ENCODE results near the gene ANKRD30A. TPM values are rescaled to one million over a fixed set of nuclear protein-coding genes. Genes with fewer than 3 reads are reported as not detected.

The ANKRD30A gene
- total and polyA plus RNA-seq, 2 experiments from 2014 or later, result not detected

- peaks cover 34% of the 10 kb centered on the region for H3K36me3 Mint-ChIP-seq (ENCODE audit: low read depth)
- TF ChIP-seq CTCF (conservative IDR thresholded peaks at IDR 0.05; ENCODE audit: low read depth in 2 of 2) (no peak), EZH2 (IDR thresholded peaks at IDR 0.05; ENCODE audit: low read depth, unreplicated experiment) (no peak)
- Histone ChIP-seq H3K27me3 (ENCODE audit: insufficient read depth) (no peaks in the 10 kb centered on the region), H2AFZ (no peak overlapping the region), H3K36me3 (ENCODE audit: insufficient read depth) (peaks cover 5% of the 10 kb centered on the region; the same call in 1 of the 2 replicates), H3K9me2 (ENCODE audit: insufficient read depth) (no peaks in the 10 kb centered on the region), H3F3A (replicated peaks; ENCODE audit: low read depth) (no peaks in the 10 kb centered on the region), H3K4me2 (no peak overlapping the region), H3K79me2 (replicated peaks; ENCODE audit: insufficient read depth) (no peaks in the 10 kb centered on the region), H3K4me1 (ENCODE audit: insufficient read depth) (no peaks in the 10 kb centered on the region), H3K27ac (ENCODE audit: low read depth) (no peak overlapping the region), H4K20me1 (replicated peaks; ENCODE audit: insufficient read depth) (no peaks in the 10 kb centered on the region), H3K4me3 (no peak overlapping the region)
- no peak for ATAC-seq
- no peak for DNase-seq (ENCODE audit: low spot score)
- H3K4me1 Mint-ChIP-seq, result no peaks in the 10 kb centered on the region
- no peaks in the 10 kb centered on the region for H3K27me3 Mint-ChIP-seq (ENCODE audit: insufficient read depth, low read depth, poor library complexity)
- no peak overlapping the region for H3K27ac Mint-ChIP-seq
- H3K9me3 Mint-ChIP-seq, result peaks cover 99% of the 10 kb centered on the region
- H3K4me3 Mint-ChIP-seq, result no peak overlapping the region
These were observed 254.6 kb downstream of the ANKRD30A start for GRCh38 chr10:37379991-37380390.

GRCh38 chr10:37381271-37381670 is 255.9 kb downstream of the ANKRD30A start:
- Histone ChIP-seq H3K36me3 (ENCODE audit: insufficient read depth) (peaks cover 5% of the 10 kb centered on the region; the same call in 1 of the 2 replicates), H3K27me3 (ENCODE audit: insufficient read depth) (no peaks in the 10 kb centered on the region), H3K4me1 (ENCODE audit: insufficient read depth) (no peaks in the 10 kb centered on the region), H3K9me2 (ENCODE audit: insufficient read depth) (no peaks in the 10 kb centered on the region), H3K79me2 (replicated peaks; ENCODE audit: insufficient read depth) (no peaks in the 10 kb centered on the region), H3K4me3 (no peak overlapping the region), H3F3A (replicated peaks; ENCODE audit: low read depth) (no peaks in the 10 kb centered on the region), H2AFZ (no peak overlapping the region), H3K4me2 (no peak overlapping the region), H4K20me1 (replicated peaks; ENCODE audit: insufficient read depth) (no peaks in the 10 kb centered on the region), H3K27ac (ENCODE audit: low read depth) (no peak overlapping the region)
- no peak for ATAC-seq
- no peak for DNase-seq (ENCODE audit: low spot score)
- H3K4me1 Mint-ChIP-seq, result no peaks in the 10 kb centered on the region
- TF ChIP-seq, protein P1, sequence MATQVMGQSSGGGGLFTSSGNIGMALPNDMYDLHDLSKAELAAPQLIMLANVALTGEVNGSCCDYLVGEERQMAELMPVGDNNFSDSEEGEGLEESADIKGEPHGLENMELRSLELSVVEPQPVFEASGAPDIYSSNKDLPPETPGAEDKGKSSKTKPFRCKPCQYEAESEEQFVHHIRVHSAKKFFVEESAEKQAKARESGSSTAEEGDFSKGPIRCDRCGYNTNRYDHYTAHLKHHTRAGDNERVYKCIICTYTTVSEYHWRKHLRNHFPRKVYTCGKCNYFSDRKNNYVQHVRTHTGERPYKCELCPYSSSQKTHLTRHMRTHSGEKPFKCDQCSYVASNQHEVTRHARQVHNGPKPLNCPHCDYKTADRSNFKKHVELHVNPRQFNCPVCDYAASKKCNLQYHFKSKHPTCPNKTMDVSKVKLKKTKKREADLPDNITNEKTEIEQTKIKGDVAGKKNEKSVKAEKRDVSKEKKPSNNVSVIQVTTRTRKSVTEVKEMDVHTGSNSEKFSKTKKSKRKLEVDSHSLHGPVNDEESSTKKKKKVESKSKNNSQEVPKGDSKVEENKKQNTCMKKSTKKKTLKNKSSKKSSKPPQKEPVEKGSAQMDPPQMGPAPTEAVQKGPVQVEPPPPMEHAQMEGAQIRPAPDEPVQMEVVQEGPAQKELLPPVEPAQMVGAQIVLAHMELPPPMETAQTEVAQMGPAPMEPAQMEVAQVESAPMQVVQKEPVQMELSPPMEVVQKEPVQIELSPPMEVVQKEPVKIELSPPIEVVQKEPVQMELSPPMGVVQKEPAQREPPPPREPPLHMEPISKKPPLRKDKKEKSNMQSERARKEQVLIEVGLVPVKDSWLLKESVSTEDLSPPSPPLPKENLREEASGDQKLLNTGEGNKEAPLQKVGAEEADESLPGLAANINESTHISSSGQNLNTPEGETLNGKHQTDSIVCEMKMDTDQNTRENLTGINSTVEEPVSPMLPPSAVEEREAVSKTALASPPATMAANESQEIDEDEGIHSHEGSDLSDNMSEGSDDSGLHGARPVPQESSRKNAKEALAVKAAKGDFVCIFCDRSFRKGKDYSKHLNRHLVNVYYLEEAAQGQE (IDR thresholded peaks at IDR 0.05; ENCODE audit: unreplicated experiment), result no peak
- TF ChIP-seq ZNF331 (CRISPR knock-in tag; IDR thresholded peaks at IDR 0.05; ENCODE audit: low read depth), result no peak
- peaks cover 99% of the 10 kb centered on the region for H3K9me3 Mint-ChIP-seq
- no peak overlapping the region for H3K27ac Mint-ChIP-seq
- no peak overlapping the region for H3K4me3 Mint-ChIP-seq
- H3K36me3 Mint-ChIP-seq (ENCODE audit: low read depth), result peaks cover 30% of the 10 kb centered on the region
- no peaks in the 10 kb centered on the region for H3K27me3 Mint-ChIP-seq (ENCODE audit: insufficient read depth, low read depth, poor library complexity)

DNA sequence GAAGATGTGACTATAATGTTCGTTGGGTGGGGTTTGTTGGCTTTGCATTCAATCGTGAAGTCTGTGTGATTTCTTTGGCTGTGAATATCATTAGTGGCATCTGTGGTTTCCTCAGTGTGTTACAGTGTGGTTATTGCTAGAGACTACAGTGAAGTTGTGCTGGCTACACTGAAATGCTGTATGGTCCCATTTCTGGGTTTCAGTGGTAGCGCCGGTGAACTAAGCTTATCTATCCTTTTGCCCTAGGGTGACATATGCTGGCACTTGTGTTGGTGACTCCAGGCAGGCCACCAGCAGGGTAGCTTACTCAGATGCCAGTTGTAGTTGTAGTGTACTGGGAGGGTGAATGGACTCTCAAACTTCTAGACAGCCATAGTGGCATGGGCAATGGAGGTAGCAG is 259.5 kb downstream of the ANKRD30A start:
- Histone ChIP-seq H3K4me2 (no peak overlapping the region), H3K79me2 (replicated peaks; ENCODE audit: insufficient read depth) (no peaks in the 10 kb centered on the region), H2AFZ (no peak overlapping the region), H3K27me3 (ENCODE audit: insufficient read depth) (no peaks in the 10 kb centered on the region), H3F3A (replicated peaks; ENCODE audit: low read depth) (no peaks in the 10 kb centered on the region), H3K4me3 (no peak overlapping the region), H3K4me1 (ENCODE audit: insufficient read depth) (no peaks in the 10 kb centered on the region), H3K9me2 (ENCODE audit: insufficient read depth) (no peaks in the 10 kb centered on the region), H4K20me1 (replicated peaks; ENCODE audit: insufficient read depth) (no peaks in the 10 kb centered on the region), H3K27ac (ENCODE audit: low read depth) (no peak overlapping the region), H3K36me3 (ENCODE audit: insufficient read depth) (peaks cover 8% of the 10 kb centered on the region; the same call in 1 of the 2 replicates)
- H3K4me3 Mint-ChIP-seq, result no peak overlapping the region
- no peaks in the 10 kb centered on the region for H3K27me3 Mint-ChIP-seq (ENCODE audit: insufficient read depth, low read depth, poor library complexity)
- peaks cover 34% of the 10 kb centered on the region for H3K36me3 Mint-ChIP-seq (ENCODE audit: low read depth)
- H3K9me3 Mint-ChIP-seq, result peaks cover 94% of the 10 kb centered on the region
- DNase-seq (ENCODE audit: low spot score), result no peak
- ATAC-seq, result no peak
- no peak overlapping the region for H3K27ac Mint-ChIP-seq
- no peaks in the 10 kb centered on the region for H3K4me1 Mint-ChIP-seq
- TF ChIP-seq ZNF331 (CRISPR knock-in tag; IDR thresholded peaks at IDR 0.05; ENCODE audit: low read depth), result no peak
- TF ChIP-seq, protein P1 (IDR thresholded peaks at IDR 0.05; ENCODE audit: unreplicated experiment), result no peak
- TF ChIP-seq ETS1 (IDR thresholded peaks at IDR 0.05), result no peak
- TF ChIP-seq EZH2phosphoT487 (IDR thresholded peaks at IDR 0.05; ENCODE audit: unreplicated experiment), result no peak

Data from GM23338 (cell line).